B cell (primary cell): ENCODE data around the gene HS3ST1. TPM values are rescaled to one million over a fixed set of nuclear protein-coding genes. Genes with fewer than 3 reads are reported as not detected.

Experiments
- ATAC-seq: fragments of 200-7000 bp; cut with Tn5 transposase; one replicate; pipeline ENCODE4 v1.10.0; 2021; ENCODE audit warnings: low read depth, mild to moderate bottlenecking, moderate number of reproducible peaks, moderate library complexity
- CTCF ChIA-PET: fragments of 350-600 bp; sonication (Branson Sonifier 250); formaldehyde crosslinking; loops from one replicate; lab custom pipeline; 2021; ENCODE audit warnings: antibody characterized with exemption, inconsistent platforms; lab: Charles Lee
- POLR2A ChIA-PET: fragments of 350-600 bp; sonication (Branson Sonifier 250); formaldehyde crosslinking; loops from one replicate; lab custom pipeline; 2021; ENCODE audit warnings: antibody characterized with exemption; lab: Charles Lee
- DNase-seq: peaks from one replicate; pipeline ENCODE4 v3.0.0; 2013
- H2AFZ ChIP-seq: 2 replicates; pipeline ENCODE4 v1.6.1; 2012; ENCODE audit warnings: mild to moderate bottlenecking, low read depth, low read length; ENCODE audit not compliant: insufficient read depth, poor library complexity, severe bottlenecking
- H3K27ac ChIP-seq, 2 donors: 1 replicate in 1 of 2; 2 replicates in 1 of 2; pipeline ENCODE4 v1.5.1; 2012 to 2013; ENCODE audit warnings: low read length in 2 of 2, mild to moderate bottlenecking in 2 of 2, moderate library complexity in 1 of 2
- H3K27me3 ChIP-seq, 4 experiments: fragments of 200-600 bp in 1 of 4; sonication (generic) in 1 of 4; replicated peaks in 1 of 4; 1 replicate in 2 of 4; 2 replicates in 2 of 4; pipeline versions ENCODE4 v1.6.1 to v1.7.0; 2013 to 2016; ENCODE audit warnings: low read length in 3 of 4, mild to moderate bottlenecking in 2 of 4, mixed read lengths in 1 of 4, moderate library complexity in 1 of 4; ENCODE audit not compliant: insufficient read depth in 4 of 4, control insufficient read depth in 3 of 4; ENCODE audit errors: control extremely low read depth in 1 of 4
- H3K36me3 ChIP-seq, 2 experiments: replicated peaks in 1 of 2; 1 replicate in 1 of 2; 2 replicates in 1 of 2; pipeline versions ENCODE4 v1.6.1 to v1.7.1; 2013; ENCODE audit warnings: low read length in 1 of 2; ENCODE audit not compliant: insufficient read depth in 2 of 2, control insufficient read depth in 1 of 2; ENCODE audit errors: control extremely low read depth in 1 of 2, extremely low read depth in 1 of 2
- H3K4me1 ChIP-seq, 2 donors: fragments of 200-600 bp in 1 of 2; sonication (generic) in 1 of 2; 1 replicate in 1 of 2; 2 replicates in 1 of 2; pipeline versions ENCODE4 v1.5.1 to v1.6.1; 2013 to 2017; ENCODE audit warnings: low read length in 2 of 2; ENCODE audit not compliant: control insufficient read depth in 2 of 2, insufficient read depth in 2 of 2
- H3K4me2 ChIP-seq: replicated peaks from 2 replicates; pipeline ENCODE3; 2012; ENCODE audit warnings: mild to moderate bottlenecking, low read depth, low read length; ENCODE audit not compliant: poor library complexity, severe bottlenecking
- H3K4me3 ChIP-seq, 5 experiments: fragments of 200-600 bp in 1 of 5; sonication (generic) in 1 of 5; 1 replicate in 3 of 5; 2 replicates in 2 of 5; pipeline versions ENCODE4 v1.5.1 to v1.7.0; 2011 to 2016; ENCODE audit warnings: low read length in 4 of 5, mild to moderate bottlenecking in 4 of 5, low read depth in 2 of 5, control low read depth in 1 of 5, moderate library complexity in 1 of 5; ENCODE audit not compliant: insufficient read depth in 1 of 5; ENCODE audit errors: control extremely low read depth in 1 of 5, extremely low read depth in 1 of 5
- H3K79me2 ChIP-seq: fragments of 200-600 bp; sonication (generic); one replicate; pipeline ENCODE4 v1.6.0; 2016; ENCODE audit warnings: low read length; ENCODE audit not compliant: control insufficient read depth, insufficient read depth
- H3K9ac ChIP-seq: fragments of 200-600 bp; sonication (generic); 2 replicates; pipeline ENCODE4 v1.6.1; 2017; ENCODE audit warnings: mild to moderate bottlenecking, low read length, moderate library complexity
- H3K9me3 ChIP-seq, 3 donors: one replicate each; pipeline versions ENCODE4 v1.6.1 to v1.7.1; 2013; ENCODE audit warnings: low read length in 2 of 3; ENCODE audit not compliant: control insufficient read depth in 2 of 3, insufficient read depth in 1 of 3; ENCODE audit errors: control extremely low read depth in 1 of 3
- H4K20me1 ChIP-seq: 2 replicates; pipeline ENCODE4 v1.6.0; 2012; ENCODE audit warnings: mild to moderate bottlenecking, low read length; ENCODE audit not compliant: insufficient read depth, control insufficient read depth, poor library complexity, severe bottlenecking
- H3K27ac Mint-ChIP-seq: one replicate; pipeline ENCODE4 v1.8.0; 2021; ENCODE audit warnings: mixed read lengths
- H3K27me3 Mint-ChIP-seq: one replicate; pipeline ENCODE4 v1.8.0; 2021; ENCODE audit warnings: mixed read lengths
- H3K4me1 Mint-ChIP-seq: one replicate; pipeline ENCODE4 v1.8.0; 2021; ENCODE audit warnings: mixed read lengths
- H3K4me3 Mint-ChIP-seq: one replicate; pipeline ENCODE4 v1.8.0; 2021; ENCODE audit warnings: mixed read lengths
- H3K9me3 Mint-ChIP-seq: one replicate; pipeline ENCODE4 v1.8.0; 2022; ENCODE audit warnings: mixed read lengths; ENCODE audit not compliant: insufficient read depth
- EZH2 ChIP-seq: IDR thresholded peaks from 2 replicates; pipeline ENCODE4 v1.6.1; 2012; ENCODE audit warnings: borderline replicate concordance, low read depth, mild to moderate bottlenecking, moderate library complexity, low read length; ENCODE audit not compliant: insufficient read depth, poor library complexity, severe bottlenecking
- WGBS: methylation state at CpG from one replicate; pipeline ENCODE4 v1.1.5; 2013; ENCODE audit warnings: missing lambda C conversion rate; ENCODE audit not compliant: insufficient coverage; 5-methylcytosine and 5-hydroxymethylcytosine counted together
- intact Hi-C: fragments of 100-400 bp; cut with micrococcal nuclease; formaldehyde crosslinking; loops from one replicate; pipeline ENCODE4 v1.10.0; 2022
- polyA plus RNA-seq: library from polyadenylated mRNA; depleted of rRNA; stranded (reverse); fragments of >200 nt; gene quantifications from 2 replicates; pipeline ENCODE4 v1.2.3, GENCODE V29; 2012
- total RNA-seq, 2 donors: library from RNA; stranded (reverse); fragments of 120-200 nt in 1 of 2; gene quantifications; 1 replicate in 1 of 2; 2 replicates in 1 of 2; pipeline versions ENCODE4 v1.2.3 to v1.2.4, GENCODE V29; 2013 to 2022
- TF ChIP-seq, protein P1 (sequence below): fragments of 200-600 bp; IDR thresholded peaks from one replicate; pipeline ENCODE4 v1.8.0; 2022; ENCODE audit warnings: antibody characterized with exemption, mild to moderate bottlenecking

HS3ST1 gene
- total and polyA plus RNA-seq, 2 donors (not counting 1 experiment from before 2014, with no cell fraction given) = 4.3 to 17.7 TPM

DNA sequence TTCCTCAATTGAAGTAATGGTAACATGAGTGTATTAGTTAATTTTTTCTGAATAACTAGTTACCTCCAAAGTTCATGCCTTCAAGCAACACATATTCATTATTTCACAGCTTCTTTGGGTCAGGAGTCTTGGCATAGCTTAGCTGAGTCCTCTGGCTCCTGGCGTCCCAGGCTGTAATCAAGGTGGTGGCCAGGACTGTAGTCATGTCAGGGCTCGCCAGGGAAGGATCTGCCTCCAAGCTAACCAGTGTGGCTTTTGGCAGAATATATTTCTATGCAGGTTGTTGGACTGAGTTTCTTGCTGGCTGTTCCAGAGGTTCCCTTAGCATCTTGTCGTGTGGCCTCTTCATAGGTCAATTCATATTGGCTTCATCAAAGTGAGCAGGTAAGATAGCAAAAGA is 10.0 kb upstream of the HS3ST1 start:
- H3K4me3 Mint-ChIP-seq = no peak overlapping the region
- CTCF ChIA-PET = no interaction called here
- peaks cover 3% of the 10 kb centered on the region for H3K79me2 ChIP-seq
- H3K4me3 ChIP-seq = no peak overlapping the region
- no peak for TF ChIP-seq EZH2
- TF ChIP-seq, protein P1, sequence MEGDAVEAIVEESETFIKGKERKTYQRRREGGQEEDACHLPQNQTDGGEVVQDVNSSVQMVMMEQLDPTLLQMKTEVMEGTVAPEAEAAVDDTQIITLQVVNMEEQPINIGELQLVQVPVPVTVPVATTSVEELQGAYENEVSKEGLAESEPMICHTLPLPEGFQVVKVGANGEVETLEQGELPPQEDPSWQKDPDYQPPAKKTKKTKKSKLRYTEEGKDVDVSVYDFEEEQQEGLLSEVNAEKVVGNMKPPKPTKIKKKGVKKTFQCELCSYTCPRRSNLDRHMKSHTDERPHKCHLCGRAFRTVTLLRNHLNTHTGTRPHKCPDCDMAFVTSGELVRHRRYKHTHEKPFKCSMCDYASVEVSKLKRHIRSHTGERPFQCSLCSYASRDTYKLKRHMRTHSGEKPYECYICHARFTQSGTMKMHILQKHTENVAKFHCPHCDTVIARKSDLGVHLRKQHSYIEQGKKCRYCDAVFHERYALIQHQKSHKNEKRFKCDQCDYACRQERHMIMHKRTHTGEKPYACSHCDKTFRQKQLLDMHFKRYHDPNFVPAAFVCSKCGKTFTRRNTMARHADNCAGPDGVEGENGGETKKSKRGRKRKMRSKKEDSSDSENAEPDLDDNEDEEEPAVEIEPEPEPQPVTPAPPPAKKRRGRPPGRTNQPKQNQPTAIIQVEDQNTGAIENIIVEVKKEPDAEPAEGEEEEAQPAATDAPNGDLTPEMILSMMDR = no peak
- H3K27me3 ChIP-seq = no peaks in the 10 kb centered on the region
- no peaks in the 10 kb centered on the region for H3K27me3 Mint-ChIP-seq
- POLR2A ChIA-PET = no interaction called here
- peaks cover 60% of the 10 kb centered on the region for H3K4me1 Mint-ChIP-seq
- no peaks in the 10 kb centered on the region for H3K9me3 ChIP-seq
- no peak overlapping the region for H2AFZ ChIP-seq
- H4K20me1 ChIP-seq = no peaks in the 10 kb centered on the region
- peaks cover 27 to 36% of the 10 kb centered on the region in 2 donors for H3K4me1 ChIP-seq
- no peaks in the 10 kb centered on the region for H3K9me3 Mint-ChIP-seq
- ATAC-seq (no peak), DNase-seq (no peak)
- 97% methylated on average over 3 of the region's 3 CpGs for WGBS
- intact Hi-C loops = loop anchor here (10.0 kb wide), 1 partner anchor 764 kb away; no protein-coding TSS in a partner anchor
- H3K27ac ChIP-seq = peak overlapping the region in 1 of 2 donors; percentile 69
- no peak overlapping the region for H3K9ac ChIP-seq
- no peak overlapping the region for H3K4me2 ChIP-seq
- peak overlapping the region; percentile 64 for H3K27ac Mint-ChIP-seq
- H3K36me3 ChIP-seq = no peaks in the 10 kb centered on the region

DNA sequence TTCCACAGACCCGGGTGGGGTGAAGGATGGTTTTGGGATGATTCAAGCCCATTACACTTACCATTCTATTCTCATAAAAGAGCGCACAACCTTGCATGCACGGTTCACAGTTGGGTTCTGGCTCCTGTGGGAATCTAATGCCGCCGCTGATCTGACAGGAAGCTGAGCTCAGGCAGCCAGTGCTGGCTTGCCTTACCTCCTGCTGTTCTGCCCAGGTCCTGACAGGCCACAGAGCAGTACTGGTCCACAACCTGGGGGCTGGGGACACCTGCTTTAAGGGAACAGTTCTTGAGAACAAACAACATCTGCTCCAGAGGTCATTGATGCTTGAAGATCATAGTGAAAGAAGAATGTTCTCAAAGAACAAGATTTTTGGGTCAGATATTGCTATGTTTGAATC is 8.0 kb upstream of the HS3ST1 start:
- no peaks in the 10 kb centered on the region for H4K20me1 ChIP-seq
- H3K4me3 Mint-ChIP-seq = peak overlapping the region; percentile 61
- H3K27me3 ChIP-seq = no peaks in the 10 kb centered on the region
- H3K4me1 ChIP-seq = peaks cover 27 to 42% of the 10 kb centered on the region in 2 donors
- H3K4me2 ChIP-seq = peak overlapping the region; percentile 69
- peak overlapping the region; percentile 41 for H3K9ac ChIP-seq
- CTCF ChIA-PET = interaction anchor here (0.6 to 4.2 kb wide), 8 partner anchors 10 to 1295 kb away, joined by 3 to 29 read pairs (median 6); no protein-coding TSS in a partner anchor
- peaks cover 73% of the 10 kb centered on the region for H3K4me1 Mint-ChIP-seq
- DNase-seq (peak; percentile 27), ATAC-seq (peak; percentile 66)
- peak overlapping the region; percentile 71 to 88 for H3K27ac ChIP-seq
- intact Hi-C loops = loop anchor here (2.0 to 10.0 kb wide), 2 partner anchors 34 to 762 kb away; no protein-coding TSS in a partner anchor
- no peaks in the 10 kb centered on the region for H3K9me3 Mint-ChIP-seq
- no peaks in the 10 kb centered on the region for H3K9me3 ChIP-seq
- peak overlapping the region; percentile 74 for H2AFZ ChIP-seq
- TF ChIP-seq, protein P1 = no peak
- no peak for TF ChIP-seq EZH2
- H3K79me2 ChIP-seq = peaks cover 3% of the 10 kb centered on the region
- POLR2A ChIA-PET = no interaction called here
- WGBS = 29% methylated on average over 4 of the region's 5 CpGs
- peak overlapping the region; percentile 90 for H3K27ac Mint-ChIP-seq
- H3K4me3 ChIP-seq = peak overlapping the region in 3 of 5 experiments; percentile 1 to 45 (median 35)
- H3K36me3 ChIP-seq = no peaks in the 10 kb centered on the region
- H3K27me3 Mint-ChIP-seq = no peaks in the 10 kb centered on the region
